Retinal pigment epithelial cell (primary cell): ENCODE results near the gene DPCD.
A peak's percentile ranks its signal among the peaks of the same experiment; 100 is the strongest.

ENCODE experiments used
- DNase-seq: peaks from one replicate; pipeline ENCODE4 v3.0.0-alpha.2; 2010; ENCODE audit warnings: low read depth
- H3K4me3 ChIP-seq: 2 replicates; pipeline ENCODE4 v1.5.1; 2011; ENCODE audit warnings: mild to moderate bottlenecking, low read length, control low read depth, moderate library complexity
- TF ChIP-seq, protein P1 (sequence below): conservative IDR thresholded peaks from 2 replicates; pipeline ENCODE4 v1.5.1; 2011; ENCODE audit warnings: low read depth, low read length, control low read depth, inconsistent platforms

The DPCD gene

GRCh38 chr10:101567165-101568006 lies 20.7 kb upstream of the DPCD start:
- TF ChIP-seq, protein P1, sequence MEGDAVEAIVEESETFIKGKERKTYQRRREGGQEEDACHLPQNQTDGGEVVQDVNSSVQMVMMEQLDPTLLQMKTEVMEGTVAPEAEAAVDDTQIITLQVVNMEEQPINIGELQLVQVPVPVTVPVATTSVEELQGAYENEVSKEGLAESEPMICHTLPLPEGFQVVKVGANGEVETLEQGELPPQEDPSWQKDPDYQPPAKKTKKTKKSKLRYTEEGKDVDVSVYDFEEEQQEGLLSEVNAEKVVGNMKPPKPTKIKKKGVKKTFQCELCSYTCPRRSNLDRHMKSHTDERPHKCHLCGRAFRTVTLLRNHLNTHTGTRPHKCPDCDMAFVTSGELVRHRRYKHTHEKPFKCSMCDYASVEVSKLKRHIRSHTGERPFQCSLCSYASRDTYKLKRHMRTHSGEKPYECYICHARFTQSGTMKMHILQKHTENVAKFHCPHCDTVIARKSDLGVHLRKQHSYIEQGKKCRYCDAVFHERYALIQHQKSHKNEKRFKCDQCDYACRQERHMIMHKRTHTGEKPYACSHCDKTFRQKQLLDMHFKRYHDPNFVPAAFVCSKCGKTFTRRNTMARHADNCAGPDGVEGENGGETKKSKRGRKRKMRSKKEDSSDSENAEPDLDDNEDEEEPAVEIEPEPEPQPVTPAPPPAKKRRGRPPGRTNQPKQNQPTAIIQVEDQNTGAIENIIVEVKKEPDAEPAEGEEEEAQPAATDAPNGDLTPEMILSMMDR: no peak
- no peak overlapping the region for H3K4me3 ChIP-seq
- DNase-seq: no peak

- TF ChIP-seq, protein P1: no peak
- no peak overlapping the region for H3K4me3 ChIP-seq
- no peak for DNase-seq
These were observed 19.9 kb upstream of the DPCD start for GRCh38 chr10:101568054-101568745.

GRCh38 chr10:101569323-101569621 lies 18.8 kb upstream of the DPCD start:
- no peak overlapping the region for H3K4me3 ChIP-seq
- DNase-seq: no peak
- TF ChIP-seq, protein P1: no peak

GRCh38 chr10:101569622-101570427 lies 18.3 kb upstream of the DPCD start:
- DNase-seq: no peak
- TF ChIP-seq, protein P1: peak; percentile 60

DNA sequence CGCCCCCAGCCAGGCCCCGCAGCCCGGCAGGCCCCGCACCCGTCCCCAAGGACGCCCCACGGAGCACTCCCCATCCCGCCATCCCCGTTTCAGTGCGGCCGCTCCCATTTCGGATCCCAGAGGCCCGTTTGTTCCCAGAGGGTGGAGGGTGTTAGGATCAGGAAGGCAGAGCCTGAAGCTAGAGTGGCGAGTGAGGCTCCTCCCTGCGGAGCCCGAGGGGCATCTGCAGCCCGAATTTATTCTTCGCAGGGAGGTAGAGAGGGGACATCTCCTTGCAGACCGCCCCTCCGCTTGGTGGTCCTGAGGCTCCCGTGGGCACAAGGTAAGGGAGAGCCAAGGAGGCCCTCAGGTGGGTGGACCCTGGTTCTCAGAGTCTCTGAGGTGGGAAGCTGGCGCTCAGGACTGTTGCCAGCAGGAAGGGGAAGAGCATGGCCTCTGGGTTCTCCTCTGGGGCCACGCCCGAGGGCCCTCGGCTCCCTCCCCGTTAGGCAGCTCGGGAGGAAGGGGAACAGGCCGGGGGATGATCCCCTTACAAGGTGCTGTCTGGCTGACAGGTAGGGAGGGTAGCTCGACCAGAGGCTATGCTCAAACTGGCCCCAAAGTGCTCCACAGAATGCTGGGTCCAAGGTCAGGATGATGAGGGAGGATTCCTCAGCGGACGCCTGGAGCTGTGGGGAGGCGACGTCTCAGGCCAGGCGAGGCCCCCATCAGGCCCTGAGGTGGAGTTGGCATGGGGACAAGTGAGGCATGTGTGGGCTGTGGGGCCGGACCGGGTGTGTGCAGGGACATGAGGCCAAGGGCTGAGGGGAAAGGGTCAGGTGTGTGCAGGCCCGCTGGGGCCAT lies 17.5 kb upstream of the DPCD start:
- H3K4me3 ChIP-seq: peak overlapping the region; percentile 51
- TF ChIP-seq, protein P1: no peak
- DNase-seq: no peak

More at GRCh38 chr10:101569622-101570427, 18.3 kb upstream of the DPCD start:
- peak overlapping the region; percentile 59 for H3K4me3 ChIP-seq

GRCh38 chr10:101571271-101571925 lies 16.7 kb upstream of the DPCD start:
- DNase-seq: no peak
- no peak overlapping the region for H3K4me3 ChIP-seq
- TF ChIP-seq, protein P1: no peak
